ENCODE results near the gene SYT9.

DNA sequence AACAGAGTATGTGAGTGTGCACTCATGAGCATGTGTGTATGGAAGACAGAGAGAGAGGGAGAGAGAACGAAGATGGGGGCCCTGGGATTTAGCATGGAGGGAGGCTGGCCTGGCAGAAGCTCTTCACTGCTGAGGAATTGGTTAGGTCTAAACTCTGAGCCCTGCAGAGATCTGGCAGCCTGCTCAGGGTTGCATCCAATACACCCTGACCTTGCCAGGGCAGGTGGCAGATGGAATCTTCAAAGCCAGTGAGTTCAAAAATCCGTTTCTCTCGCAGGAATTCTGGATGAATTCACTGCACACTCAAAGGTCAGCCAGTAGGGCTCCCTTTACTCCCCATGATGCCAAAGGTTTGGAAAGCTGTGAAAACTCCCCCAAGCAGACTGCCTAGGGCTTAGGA, 172.2 kb downstream of the SYT9 start:
- TF ChIP-seq, protein P1, sequence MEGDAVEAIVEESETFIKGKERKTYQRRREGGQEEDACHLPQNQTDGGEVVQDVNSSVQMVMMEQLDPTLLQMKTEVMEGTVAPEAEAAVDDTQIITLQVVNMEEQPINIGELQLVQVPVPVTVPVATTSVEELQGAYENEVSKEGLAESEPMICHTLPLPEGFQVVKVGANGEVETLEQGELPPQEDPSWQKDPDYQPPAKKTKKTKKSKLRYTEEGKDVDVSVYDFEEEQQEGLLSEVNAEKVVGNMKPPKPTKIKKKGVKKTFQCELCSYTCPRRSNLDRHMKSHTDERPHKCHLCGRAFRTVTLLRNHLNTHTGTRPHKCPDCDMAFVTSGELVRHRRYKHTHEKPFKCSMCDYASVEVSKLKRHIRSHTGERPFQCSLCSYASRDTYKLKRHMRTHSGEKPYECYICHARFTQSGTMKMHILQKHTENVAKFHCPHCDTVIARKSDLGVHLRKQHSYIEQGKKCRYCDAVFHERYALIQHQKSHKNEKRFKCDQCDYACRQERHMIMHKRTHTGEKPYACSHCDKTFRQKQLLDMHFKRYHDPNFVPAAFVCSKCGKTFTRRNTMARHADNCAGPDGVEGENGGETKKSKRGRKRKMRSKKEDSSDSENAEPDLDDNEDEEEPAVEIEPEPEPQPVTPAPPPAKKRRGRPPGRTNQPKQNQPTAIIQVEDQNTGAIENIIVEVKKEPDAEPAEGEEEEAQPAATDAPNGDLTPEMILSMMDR (IDR thresholded peaks at IDR 0.05 in 8 of 11, conservative IDR thresholded peaks at IDR 0.05 in 3 of 11) = no peak
- TF ChIP-seq POLR2AphosphoS5 (IDR thresholded peaks at IDR 0.05) = no peak
- no peak for TF ChIP-seq POLR2A (IDR thresholded peaks at IDR 0.05)
